ENCODE results near the gene NAA20.

NAA20 gene

DNA sequence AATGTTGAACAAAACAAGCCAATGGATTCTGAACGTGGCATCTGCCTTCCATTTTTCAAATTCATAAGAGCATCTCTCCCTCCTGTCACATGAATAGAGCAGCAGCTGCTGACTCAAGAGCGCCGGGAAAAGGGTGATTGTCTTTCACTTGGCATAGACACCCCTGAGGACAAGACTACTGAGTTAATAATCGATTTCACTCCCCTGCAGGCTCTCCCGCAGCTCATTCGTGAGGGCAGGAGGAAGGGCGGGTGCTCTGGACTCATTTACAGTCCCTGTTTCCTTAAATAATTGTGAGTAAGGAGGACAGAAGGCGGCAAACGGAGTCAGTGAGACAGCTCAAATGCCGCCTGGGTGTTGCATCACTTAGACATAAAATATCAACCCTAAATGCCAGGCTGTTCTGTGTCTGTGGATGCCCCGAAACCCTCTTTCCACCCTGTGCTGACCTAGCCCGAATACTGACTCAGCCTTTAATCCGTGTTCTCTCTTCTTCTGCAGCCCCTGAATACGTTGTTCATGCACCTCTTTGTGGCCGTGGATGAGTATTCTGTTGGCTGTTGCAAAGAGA lies 56.7 kb downstream of the NAA20 start:
- DNase-seq (ENCODE audit: low read depth): no peak
- TF ChIP-seq, protein P1, sequence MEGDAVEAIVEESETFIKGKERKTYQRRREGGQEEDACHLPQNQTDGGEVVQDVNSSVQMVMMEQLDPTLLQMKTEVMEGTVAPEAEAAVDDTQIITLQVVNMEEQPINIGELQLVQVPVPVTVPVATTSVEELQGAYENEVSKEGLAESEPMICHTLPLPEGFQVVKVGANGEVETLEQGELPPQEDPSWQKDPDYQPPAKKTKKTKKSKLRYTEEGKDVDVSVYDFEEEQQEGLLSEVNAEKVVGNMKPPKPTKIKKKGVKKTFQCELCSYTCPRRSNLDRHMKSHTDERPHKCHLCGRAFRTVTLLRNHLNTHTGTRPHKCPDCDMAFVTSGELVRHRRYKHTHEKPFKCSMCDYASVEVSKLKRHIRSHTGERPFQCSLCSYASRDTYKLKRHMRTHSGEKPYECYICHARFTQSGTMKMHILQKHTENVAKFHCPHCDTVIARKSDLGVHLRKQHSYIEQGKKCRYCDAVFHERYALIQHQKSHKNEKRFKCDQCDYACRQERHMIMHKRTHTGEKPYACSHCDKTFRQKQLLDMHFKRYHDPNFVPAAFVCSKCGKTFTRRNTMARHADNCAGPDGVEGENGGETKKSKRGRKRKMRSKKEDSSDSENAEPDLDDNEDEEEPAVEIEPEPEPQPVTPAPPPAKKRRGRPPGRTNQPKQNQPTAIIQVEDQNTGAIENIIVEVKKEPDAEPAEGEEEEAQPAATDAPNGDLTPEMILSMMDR (IDR thresholded peaks at IDR 0.05; ENCODE audit: insufficient read depth, low read depth, low read length, missing control alignments): no peak
- no peak overlapping the region for H3K4me3 ChIP-seq (ENCODE audit: low read depth, low read length)

DNA sequence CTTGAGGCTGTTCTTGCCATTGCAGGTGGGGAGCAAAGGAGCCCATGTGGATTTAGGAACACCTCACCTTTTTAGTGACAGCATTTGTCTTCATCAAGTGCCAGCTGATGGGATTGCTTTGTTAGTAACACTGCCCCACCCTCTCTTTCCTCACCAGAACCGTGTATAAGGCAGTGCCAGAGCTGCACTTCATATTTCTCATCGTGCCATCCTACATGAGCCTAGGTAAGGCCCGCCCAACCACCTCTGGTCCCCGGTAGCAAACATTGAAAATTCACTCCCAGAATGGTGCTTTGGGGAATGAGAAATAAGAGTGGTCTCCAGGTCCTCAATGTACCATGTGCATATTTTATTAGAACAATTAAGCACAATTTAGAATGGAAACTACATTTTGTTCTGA lies 57.9 kb downstream of the NAA20 start:
- TF ChIP-seq, protein P1 (IDR thresholded peaks at IDR 0.05; ENCODE audit: insufficient read depth, low read depth, low read length, missing control alignments): no peak
- no peak overlapping the region for H3K4me3 ChIP-seq (ENCODE audit: low read depth, low read length)
- DNase-seq (ENCODE audit: low read depth): no peak

DNA sequence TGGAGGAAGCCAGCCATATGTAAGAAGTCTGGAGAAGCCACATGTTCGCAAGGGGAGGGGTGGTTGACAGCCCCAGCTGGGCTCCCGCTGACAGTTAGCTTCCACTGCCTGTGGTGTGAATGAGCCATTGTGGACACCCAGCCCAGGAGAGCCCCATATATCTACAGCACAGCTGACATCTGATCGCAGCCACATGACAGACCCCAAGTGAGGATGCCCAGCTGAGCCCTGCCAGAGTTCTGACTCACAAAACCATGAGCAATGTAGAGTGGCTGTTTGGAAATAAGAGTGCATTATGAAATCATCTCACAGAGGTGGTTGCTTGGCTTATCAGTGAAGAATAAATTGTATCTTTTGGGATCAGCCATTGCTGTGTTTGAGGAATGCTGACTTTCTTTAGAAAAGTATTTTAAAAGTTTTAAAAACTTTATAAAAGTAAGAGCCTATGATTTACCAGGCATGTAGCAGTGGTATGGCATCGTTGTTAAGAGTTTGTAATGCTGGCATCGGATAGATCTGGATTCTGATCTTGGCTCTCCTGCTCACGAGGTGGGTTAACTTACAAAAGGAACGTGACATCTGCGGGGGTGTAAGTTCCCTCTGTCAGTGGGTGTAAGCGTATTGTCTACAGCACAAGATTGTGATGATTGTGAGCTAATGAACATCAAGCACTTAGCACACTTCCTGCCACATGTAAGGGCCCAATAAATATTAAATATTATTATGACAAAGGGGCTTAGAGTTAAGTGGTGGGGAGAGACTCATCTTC lies 59.3 kb downstream of the NAA20 start:
- TF ChIP-seq, protein P1 (IDR thresholded peaks at IDR 0.05; ENCODE audit: insufficient read depth, low read depth, low read length, missing control alignments): no peak
- no peak overlapping the region for H3K4me3 ChIP-seq (ENCODE audit: low read depth, low read length)
- DNase-seq (ENCODE audit: low read depth): no peak

DNA sequence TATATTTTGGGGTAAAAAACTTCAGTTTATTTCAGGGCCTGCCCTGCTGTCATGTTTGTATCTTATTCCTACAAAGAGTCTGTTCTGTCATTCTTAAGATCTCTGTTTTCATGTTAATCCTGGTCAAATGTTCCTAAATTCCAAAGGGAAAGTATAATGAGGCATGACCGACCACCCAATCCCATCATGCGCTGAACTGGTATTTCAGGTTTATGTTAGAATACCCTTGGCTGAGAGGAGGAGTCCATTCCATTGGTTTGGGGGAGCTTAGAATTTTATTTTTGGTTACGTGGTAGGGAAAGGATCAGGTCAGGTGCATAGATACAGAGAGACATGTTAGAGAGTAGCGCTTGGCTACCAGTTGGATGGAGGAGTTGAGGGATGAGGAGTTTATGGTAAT lies 60.9 kb downstream of the NAA20 start:
- no peak overlapping the region for H3K4me3 ChIP-seq (ENCODE audit: low read depth, low read length)
- TF ChIP-seq, protein P1 (IDR thresholded peaks at IDR 0.05; ENCODE audit: insufficient read depth, low read depth, low read length, missing control alignments): no peak
- no peak for DNase-seq (ENCODE audit: low read depth)

DNA sequence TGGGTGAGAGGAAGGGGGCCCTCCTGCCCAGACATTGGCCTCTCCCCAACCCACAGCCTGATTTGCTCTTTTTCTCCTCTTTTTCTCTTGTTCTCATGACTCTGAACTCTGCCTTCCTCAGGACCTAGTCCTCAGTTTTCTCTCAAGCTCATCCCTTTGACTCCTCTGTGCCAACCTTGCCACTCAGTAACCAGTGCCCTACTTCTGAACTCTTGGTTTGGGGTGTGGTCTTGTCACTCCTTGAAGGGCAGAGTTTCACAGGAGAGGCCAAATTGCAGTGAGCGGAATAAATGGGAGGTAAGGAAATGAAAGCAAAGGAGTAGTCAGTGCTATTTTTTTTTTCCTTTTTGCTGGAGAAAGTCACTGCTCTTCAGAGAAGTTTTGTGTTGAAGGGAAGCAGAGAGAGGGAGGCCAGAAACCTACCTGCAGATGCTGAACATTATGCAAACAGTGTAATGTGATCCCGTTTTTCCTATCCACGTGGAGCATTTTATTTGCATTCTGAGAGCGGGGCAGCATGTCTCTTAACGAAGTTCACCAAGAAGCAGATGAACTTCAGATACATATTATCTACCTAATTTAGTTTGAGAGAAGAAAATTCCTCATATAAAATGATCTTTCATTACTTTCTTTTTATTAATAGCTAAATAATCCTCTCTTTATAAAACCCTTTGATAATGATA lies 62.1 kb downstream of the NAA20 start:
- no peak for DNase-seq (ENCODE audit: low read depth)

More for the DNA sequence above, 62.1 kb downstream of the NAA20 start:
- H3K4me3 ChIP-seq (ENCODE audit: low read depth, low read length): no peak overlapping the region
- TF ChIP-seq, protein P1 (IDR thresholded peaks at IDR 0.05; ENCODE audit: insufficient read depth, low read depth, low read length, missing control alignments): no peak
